ENCODE measurements around the gene TTC7B. TPM values are rescaled to one million over a fixed set of nuclear protein-coding genes. Genes with fewer than 3 reads are reported as not detected.
"Not testable (repeated sequence)": the region's sequence is repeated elsewhere in the genome, so short reads cannot be mapped to it uniquely, and the experiment has no call there.

The TTC7B gene, protein sequence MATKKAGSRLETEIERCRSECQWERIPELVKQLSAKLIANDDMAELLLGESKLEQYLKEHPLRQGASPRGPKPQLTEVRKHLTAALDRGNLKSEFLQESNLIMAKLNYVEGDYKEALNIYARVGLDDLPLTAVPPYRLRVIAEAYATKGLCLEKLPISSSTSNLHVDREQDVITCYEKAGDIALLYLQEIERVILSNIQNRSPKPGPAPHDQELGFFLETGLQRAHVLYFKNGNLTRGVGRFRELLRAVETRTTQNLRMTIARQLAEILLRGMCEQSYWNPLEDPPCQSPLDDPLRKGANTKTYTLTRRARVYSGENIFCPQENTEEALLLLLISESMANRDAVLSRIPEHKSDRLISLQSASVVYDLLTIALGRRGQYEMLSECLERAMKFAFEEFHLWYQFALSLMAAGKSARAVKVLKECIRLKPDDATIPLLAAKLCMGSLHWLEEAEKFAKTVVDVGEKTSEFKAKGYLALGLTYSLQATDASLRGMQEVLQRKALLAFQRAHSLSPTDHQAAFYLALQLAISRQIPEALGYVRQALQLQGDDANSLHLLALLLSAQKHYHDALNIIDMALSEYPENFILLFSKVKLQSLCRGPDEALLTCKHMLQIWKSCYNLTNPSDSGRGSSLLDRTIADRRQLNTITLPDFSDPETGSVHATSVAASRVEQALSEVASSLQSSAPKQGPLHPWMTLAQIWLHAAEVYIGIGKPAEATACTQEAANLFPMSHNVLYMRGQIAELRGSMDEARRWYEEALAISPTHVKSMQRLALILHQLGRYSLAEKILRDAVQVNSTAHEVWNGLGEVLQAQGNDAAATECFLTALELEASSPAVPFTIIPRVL
- 24.9 and 50.9 TPM in 2 replicates for total RNA-seq (ENCODE audit: low replicate concordance)

GRCh38 chr14:90815822-90816662, at the start of gene TTC7B:
Gene TTC7B (minus strand): TSS chr14:90816430. CDS start chr14:90816295, 135 bp downstream.
- peak; percentile 46 for TF ChIP-seq CTCF (IDR thresholded peaks at IDR 0.05; ENCODE audit: insufficient read depth, low read length)
- peak; percentile 15 for DNase-seq (ENCODE audit: low read depth)

GRCh38 chr14:90864741-90865140, 48.5 kb upstream of the TTC7B start:
- no peak overlapping the region for H3K4me3 ChIP-seq (ENCODE audit: low read depth, low read length)
- DNase-seq (ENCODE audit: low read depth) = no peak
- no peak for TF ChIP-seq CTCF (IDR thresholded peaks at IDR 0.05; ENCODE audit: insufficient read depth, low read length)

More at GRCh38 chr14:90815822-90816662, at the start of gene TTC7B:
- H3K4me3 ChIP-seq (ENCODE audit: low read depth, low read length) = peak within 1 kb of the TSS; percentile 82

DNA sequence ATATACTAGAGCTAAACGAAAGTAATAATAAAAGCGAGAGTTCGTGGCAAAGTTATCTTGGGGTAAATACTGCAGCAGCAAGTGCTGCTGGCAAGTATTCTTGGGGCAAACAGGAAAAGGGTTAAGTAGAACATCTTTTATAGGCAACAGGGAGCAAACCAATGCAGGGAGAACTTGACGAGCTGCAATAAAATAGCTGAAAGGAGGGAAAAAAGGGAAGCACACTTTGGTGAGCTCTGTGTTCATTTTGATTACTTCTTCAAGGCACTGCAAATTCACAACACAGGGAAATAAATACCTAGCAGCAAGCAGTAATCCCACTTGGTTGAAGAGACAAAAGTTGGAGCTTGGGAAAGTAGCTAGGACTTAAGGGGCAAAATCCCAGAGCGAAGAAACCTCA, 42.3 kb upstream of the TTC7B start:
- no peak for TF ChIP-seq CTCF (IDR thresholded peaks at IDR 0.05; ENCODE audit: insufficient read depth, low read length)
- H3K4me3 ChIP-seq (ENCODE audit: low read depth, low read length) = no peak overlapping the region
- DNase-seq (ENCODE audit: low read depth) = no peak

- no peak overlapping the region for H3K4me3 ChIP-seq (ENCODE audit: low read depth, low read length)
- no peak for TF ChIP-seq CTCF (IDR thresholded peaks at IDR 0.05; ENCODE audit: insufficient read depth, low read length)
Observed at GRCh38 chr14:90857866-90858265, 41.6 kb upstream of the TTC7B start.

GRCh38 chr14:90856115-90856514, 39.9 kb upstream of the TTC7B start:
- DNase-seq (ENCODE audit: low read depth); H3K4me3 ChIP-seq (ENCODE audit: low read depth, low read length): not testable (repeated sequence)

More at GRCh38 chr14:90857866-90858265, 41.6 kb upstream of the TTC7B start:
- DNase-seq (ENCODE audit: low read depth) = no peak

DNA sequence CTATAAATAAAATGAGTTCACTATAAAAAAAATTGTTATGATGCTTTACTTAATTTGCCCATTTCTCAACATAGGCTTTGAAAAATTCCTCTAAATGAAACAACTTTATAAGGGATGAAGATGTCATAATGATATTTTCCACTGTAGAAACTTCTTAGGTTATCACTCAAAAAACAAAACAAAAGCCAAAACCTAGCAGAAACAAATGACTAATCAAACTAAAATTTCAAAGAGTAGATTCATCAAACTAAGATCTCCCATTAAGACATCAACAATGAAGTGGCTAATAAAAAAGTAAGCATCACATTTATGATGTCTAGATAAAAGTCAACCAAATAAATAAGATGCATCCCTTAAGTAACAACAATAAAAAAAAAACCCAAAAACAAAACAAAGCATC, 36.9 kb upstream of the TTC7B start:
- no peak overlapping the region for H3K4me3 ChIP-seq (ENCODE audit: low read depth, low read length)
- no peak for DNase-seq (ENCODE audit: low read depth)
- no peak for TF ChIP-seq CTCF (IDR thresholded peaks at IDR 0.05; ENCODE audit: insufficient read depth, low read length)
